HG03039 (cell line): ENCODE results near the gene FBXO9.

Experiments
- ATAC-seq: cut with Tn5 transposase; IDR thresholded peaks from one replicate; pipeline ENCODE4 v1.9.1; 2021; ENCODE audit warnings: mild to moderate bottlenecking, moderate library complexity; ENCODE audit not compliant: unreplicated experiment

Gene FBXO9

GRCh38 chr6:53086302-53086701 is 21.1 kb downstream of the FBXO9 start:
- no peak for ATAC-seq

GRCh38 chr6:53089948-53090347 is 24.7 kb downstream of the FBXO9 start:
- ATAC-seq = no peak

GRCh38 chr6:53090576-53090975 is 25.4 kb downstream of the FBXO9 start:
- ATAC-seq = no peak

GRCh38 chr6:53095270-53095669 is 30.1 kb downstream of the FBXO9 start:
- ATAC-seq = no peak

- ATAC-seq = no peak
Measured at GRCh38 chr6:53095716-53096115, 30.5 kb downstream of the FBXO9 start.

- no peak for ATAC-seq
Measured at GRCh38 chr6:53100561-53100960, 35.4 kb downstream of the FBXO9 start.

GRCh38 chr6:53101006-53101405 is 35.8 kb downstream of the FBXO9 start:
- no peak for ATAC-seq

- ATAC-seq = no peak
Measured at GRCh38 chr6:53103993-53104675, 38.9 kb downstream of the FBXO9 start.

- no peak for ATAC-seq
Measured at GRCh38 chr6:53104916-53105315, 39.7 kb downstream of the FBXO9 start.

GRCh38 chr6:53107091-53107490 is 41.9 kb downstream of the FBXO9 start:
- no peak for ATAC-seq

- peak; percentile 59 for ATAC-seq
Measured at GRCh38 chr6:53109612-53110011, 44.4 kb downstream of the FBXO9 start.

GRCh38 chr6:53111865-53112264 is 46.7 kb downstream of the FBXO9 start:
- no peak for ATAC-seq

- no peak for ATAC-seq
Measured at GRCh38 chr6:53112404-53112803, 47.2 kb downstream of the FBXO9 start.

- ATAC-seq = no peak
Measured at GRCh38 chr6:53112871-53113270, 47.7 kb downstream of the FBXO9 start.

- ATAC-seq = no peak
Measured at GRCh38 chr6:53113742-53114141, 48.5 kb downstream of the FBXO9 start.

GRCh38 chr6:53115113-53115512 is 49.9 kb downstream of the FBXO9 start:
- no peak for ATAC-seq

- ATAC-seq = no peak
Measured at GRCh38 chr6:53115741-53116140, 50.5 kb downstream of the FBXO9 start.

- no peak for ATAC-seq
Measured at GRCh38 chr6:53119349-53119748, 54.1 kb downstream of the FBXO9 start.

GRCh38 chr6:53119772-53120409 is 54.7 kb downstream of the FBXO9 start:
- ATAC-seq = no peak

- ATAC-seq = no peak
Measured at GRCh38 chr6:53124131-53124800, 59.1 kb downstream of the FBXO9 start.

- no peak for ATAC-seq
Measured at GRCh38 chr6:53125276-53125675, 60.1 kb downstream of the FBXO9 start.

GRCh38 chr6:53128842-53129241 is 63.6 kb downstream of the FBXO9 start:
- no peak for ATAC-seq
